Activated CD8-positive, alpha-beta memory T cell treated with anti-CD3 and anti-CD28 coated beads, Interleukin-2, amount 50 U/mL, for 24 hours (primary cell): ENCODE data around the gene COL16A1.

Experiments
- DNase-seq: peaks from one replicate; pipeline ENCODE4 v3.0.0-alpha.2; 2020; ENCODE audit errors: extremely low read depth

The COL16A1 gene

GRCh38 chr1:31648641-31649357 lies 55.0 kb downstream of the COL16A1 start:
- DNase-seq, result no peak

GRCh38 chr1:31648190-31648589 lies 55.6 kb downstream of the COL16A1 start:
- DNase-seq, result no peak

- DNase-seq, result no peak
Measured at GRCh38 chr1:31647106-31647505, 56.7 kb downstream of the COL16A1 start.

- DNase-seq, result no peak
Measured at GRCh38 chr1:31646259-31646960, 57.4 kb downstream of the COL16A1 start.

GRCh38 chr1:31645274-31645568 lies 58.6 kb downstream of the COL16A1 start:
- no peak for DNase-seq

- DNase-seq, result peak; percentile 98
Measured at GRCh38 chr1:31644560-31645273, 59.1 kb downstream of the COL16A1 start, which contains the start of gene PEF1. TSS of gene PEF1 (minus strand) at chr1:31644876. CDS start at chr1:31644864, 12 bp downstream.

GRCh38 chr1:31643976-31644559 lies 59.7 kb downstream of the COL16A1 start:
- DNase-seq, result no peak

GRCh38 chr1:31642897-31643296 lies 60.9 kb downstream of the COL16A1 start:
- no peak for DNase-seq

- no peak for DNase-seq
Measured at GRCh38 chr1:31642366-31642765, 61.5 kb downstream of the COL16A1 start.

- no peak for DNase-seq
Measured at GRCh38 chr1:31640964-31641363, 62.9 kb downstream of the COL16A1 start.

- no peak for DNase-seq
Measured at GRCh38 chr1:31640179-31640578, 63.6 kb downstream of the COL16A1 start.

- DNase-seq, result no peak
Measured at GRCh38 chr1:31639543-31639942, 64.3 kb downstream of the COL16A1 start.

- DNase-seq, result no peak
Measured at GRCh38 chr1:31637915-31638673, 65.7 kb downstream of the COL16A1 start.

GRCh38 chr1:31633117-31633516 lies 70.7 kb downstream of the COL16A1 start:
- no peak for DNase-seq

GRCh38 chr1:31632649-31633048 lies 71.2 kb downstream of the COL16A1 start:
- DNase-seq, result no peak

GRCh38 chr1:31628931-31629556 lies 74.8 kb downstream of the COL16A1 start:
- no peak for DNase-seq

GRCh38 chr1:31627930-31628559 lies 75.8 kb downstream of the COL16A1 start:
- no peak for DNase-seq

GRCh38 chr1:31627301-31627929 lies 76.4 kb downstream of the COL16A1 start:
- no peak for DNase-seq

- no peak for DNase-seq
Measured at GRCh38 chr1:31626223-31627207, 77.3 kb downstream of the COL16A1 start.
